Stimulated activated CD8-positive, alpha-beta memory T cell treated with anti-CD3 and anti-CD28 coated beads, Interleukin-4, amount 100 ng/mL, for 1 hour (primary cell): ENCODE data around the gene CASP10.
"Not testable (repeated sequence)": the region's sequence is repeated elsewhere in the genome, so short reads cannot be mapped to it uniquely, and the experiment has no call there.

Experiments used
- DNase-seq, 2 donors: peaks; one replicate each; pipeline ENCODE4 v3.0.0-alpha.2; 2020; ENCODE audit warnings: low read depth in 2 of 2, low spot score in 1 of 2

Gene CASP10

GRCh38 chr2:201182650-201183364, at the start of gene CASP10:
CASP10 (plus strand) TSS chr2:201183141; CDS start chr2:201185778, 2,637 bp downstream.
- no peak for DNase-seq

GRCh38 chr2:201135386-201135785, 47.6 kb upstream of the CASP10 start:
- no peak for DNase-seq

GRCh38 chr2:201136889-201137321, 46.0 kb upstream of the CASP10 start:
- DNase-seq: no peak

GRCh38 chr2:201137505-201138400, 45.2 kb upstream of the CASP10 start:
- DNase-seq: no peak

GRCh38 chr2:201138401-201138970, 44.5 kb upstream of the CASP10 start:
- no peak for DNase-seq

GRCh38 chr2:201138986-201139781, 43.8 kb upstream of the CASP10 start:
- DNase-seq: not testable (repeated sequence)

GRCh38 chr2:201139836-201140604, 42.9 kb upstream of the CASP10 start:
- DNase-seq: no peak

- DNase-seq: no peak
These were observed 38.6 kb upstream of the CASP10 start for GRCh38 chr2:201144101-201145051.

GRCh38 chr2:201148434-201148990, 34.4 kb upstream of the CASP10 start:
- no peak for DNase-seq

GRCh38 chr2:201149064-201149820, 33.7 kb upstream of the CASP10 start:
- no peak for DNase-seq

GRCh38 chr2:201149821-201150165, 33.1 kb upstream of the CASP10 start:
- not testable (repeated sequence) for DNase-seq

- no peak for DNase-seq
These were observed 32.4 kb upstream of the CASP10 start for GRCh38 chr2:201150454-201151020.

GRCh38 chr2:201151127-201151981, 31.6 kb upstream of the CASP10 start:
- DNase-seq: no peak

- DNase-seq: no peak
These were observed 30.4 kb upstream of the CASP10 start for GRCh38 chr2:201152517-201152916.

GRCh38 chr2:201152999-201153815, 29.7 kb upstream of the CASP10 start:
- DNase-seq: no peak
